Medulla oblongata (tissue), 1 donor: ENCODE measurements around the gene CYP4F3.
"Not testable (repeated sequence)": the region's sequence is repeated elsewhere in the genome, so short reads cannot be mapped to it uniquely, and the experiment has no call there.

Experiments used
- DNase-seq: peaks from one replicate; pipeline ENCODE4 v3.0.0-alpha.2; 2015; ENCODE audit errors: extremely low spot score

CYP4F3 gene

DNA sequence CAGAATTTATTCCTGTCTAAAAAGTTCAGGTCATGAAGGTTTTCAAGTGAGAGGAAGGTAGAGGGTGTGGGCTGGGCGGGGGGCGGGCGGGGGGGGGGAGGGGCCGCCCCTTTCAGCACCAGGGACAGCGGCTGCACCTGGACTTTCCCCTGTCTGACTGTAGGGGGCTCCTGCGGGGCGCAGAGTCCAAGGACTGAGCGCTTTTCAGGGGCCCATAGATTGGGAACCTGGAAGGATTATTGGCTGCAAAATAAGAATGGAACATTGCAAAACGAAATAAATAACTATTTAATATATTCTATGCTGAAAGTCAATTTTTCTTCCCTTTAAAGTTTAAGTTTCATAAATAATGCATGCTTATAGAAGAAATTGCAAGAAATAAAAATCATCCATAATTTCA is 8.9 kb upstream of the CYP4F3 start:
- no peak for DNase-seq

DNA sequence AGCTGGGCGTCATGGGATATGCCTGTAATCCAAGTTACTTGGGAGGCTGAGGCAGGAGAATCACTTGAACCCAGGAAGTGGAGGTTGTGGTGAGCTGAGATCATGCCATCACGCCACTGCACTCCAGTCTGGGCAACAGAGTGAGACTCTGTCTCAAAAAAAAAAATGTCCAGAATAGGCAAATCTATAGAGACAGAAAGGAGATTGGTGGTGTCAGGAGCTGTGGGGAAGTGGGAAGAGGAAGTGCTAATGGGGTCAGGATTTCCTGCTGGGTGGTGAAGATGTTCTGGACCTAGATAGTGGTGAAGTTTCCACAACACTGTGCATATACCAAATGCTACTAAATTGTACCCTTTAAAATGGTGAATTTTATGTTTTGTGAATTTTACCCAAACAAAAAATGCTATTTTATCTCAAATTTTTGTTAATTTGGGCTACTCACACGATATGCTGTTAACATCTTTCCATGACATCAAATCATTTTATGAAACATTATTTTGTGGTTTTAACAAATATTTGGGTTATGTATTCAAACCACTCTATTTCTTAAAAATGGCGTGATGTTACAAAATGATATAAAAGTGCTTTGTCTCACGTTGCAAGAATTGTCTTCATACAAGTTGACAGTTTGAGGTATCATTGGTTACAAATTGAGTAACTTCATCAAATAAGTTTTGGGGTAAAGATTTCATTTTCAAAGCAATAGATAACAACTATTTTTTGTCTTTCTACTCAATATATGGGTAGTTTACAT is 7.4 kb upstream of the CYP4F3 start:
- DNase-seq = peak; percentile 33

DNA sequence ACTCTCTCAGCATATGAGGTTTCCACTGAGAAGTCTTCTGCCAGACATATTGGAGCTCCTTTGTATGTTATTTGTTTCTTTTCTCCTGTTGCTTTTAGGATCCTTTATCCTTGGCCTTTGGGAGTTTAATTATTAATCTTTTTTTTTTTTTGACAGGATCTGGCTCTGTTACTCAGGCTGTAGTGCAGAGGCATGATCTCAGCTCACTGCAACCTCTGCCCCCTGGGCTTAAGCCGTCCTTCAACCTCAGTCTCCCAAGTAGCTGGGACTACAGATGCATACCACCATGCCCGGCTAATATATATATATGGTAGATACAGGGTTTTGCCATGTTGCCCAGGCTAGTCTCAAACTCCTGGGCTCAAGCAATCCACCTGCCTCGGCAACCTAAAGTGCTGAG is 6.6 kb upstream of the CYP4F3 start:
- no peak for DNase-seq

DNA sequence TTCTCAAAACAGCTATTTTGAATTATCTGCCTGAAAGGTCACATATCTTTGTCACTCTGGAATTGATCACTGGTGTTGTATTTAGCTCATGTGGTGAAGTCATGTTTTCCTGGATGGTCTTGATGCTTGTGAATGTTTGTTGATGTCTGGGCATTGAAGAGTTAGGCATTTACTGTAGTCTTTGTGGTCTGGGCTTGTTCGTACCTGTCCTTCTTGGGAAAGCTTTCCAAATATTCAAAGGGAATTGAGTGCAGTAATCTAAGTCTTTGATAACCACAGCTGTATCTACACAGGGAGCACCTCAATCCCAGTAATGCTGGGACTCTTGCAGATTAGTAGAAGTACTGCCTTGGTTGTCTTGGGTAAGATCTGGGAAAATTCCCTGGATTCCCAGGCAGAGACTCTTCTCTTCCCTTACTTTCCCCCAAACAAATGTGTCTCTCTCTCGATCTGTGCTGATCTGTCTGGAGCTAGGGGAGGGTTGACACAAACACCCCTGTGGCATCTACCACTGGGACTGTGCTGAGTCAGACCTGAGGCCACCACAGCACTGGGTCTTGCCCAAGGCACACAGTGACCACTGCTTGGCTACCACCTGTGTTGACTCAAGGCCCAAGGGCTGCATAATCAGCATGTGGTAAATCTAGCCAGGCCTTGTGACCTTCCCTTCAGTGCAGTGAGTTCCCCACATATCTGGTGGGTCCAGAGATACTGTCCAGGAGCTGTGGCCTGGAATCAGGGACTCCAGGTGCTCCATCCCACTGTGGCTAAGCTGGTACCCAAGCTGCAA is 5.5 kb upstream of the CYP4F3 start:
- DNase-seq = no peak

DNA sequence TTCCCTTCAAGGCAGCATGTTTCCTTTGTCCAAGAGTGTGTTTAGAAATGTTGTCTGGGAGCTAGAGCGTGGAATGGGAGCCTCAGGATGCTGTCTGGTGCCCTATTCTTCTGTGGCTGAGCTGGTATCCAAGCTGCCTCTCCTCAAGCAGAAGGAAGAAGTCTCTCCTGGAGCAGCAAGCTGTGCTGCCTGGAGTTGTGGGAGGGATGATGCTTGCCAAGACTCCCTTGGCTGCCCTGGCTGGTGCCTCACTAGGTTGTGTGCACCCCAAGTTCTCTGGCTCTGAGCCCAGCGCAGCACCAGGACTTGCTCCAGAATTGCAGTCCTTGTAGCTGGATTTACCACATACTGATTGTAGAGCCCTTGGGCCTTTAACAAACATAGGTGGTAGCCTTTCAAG is 4.7 kb upstream of the CYP4F3 start:
- peak; percentile 53 for DNase-seq

DNA sequence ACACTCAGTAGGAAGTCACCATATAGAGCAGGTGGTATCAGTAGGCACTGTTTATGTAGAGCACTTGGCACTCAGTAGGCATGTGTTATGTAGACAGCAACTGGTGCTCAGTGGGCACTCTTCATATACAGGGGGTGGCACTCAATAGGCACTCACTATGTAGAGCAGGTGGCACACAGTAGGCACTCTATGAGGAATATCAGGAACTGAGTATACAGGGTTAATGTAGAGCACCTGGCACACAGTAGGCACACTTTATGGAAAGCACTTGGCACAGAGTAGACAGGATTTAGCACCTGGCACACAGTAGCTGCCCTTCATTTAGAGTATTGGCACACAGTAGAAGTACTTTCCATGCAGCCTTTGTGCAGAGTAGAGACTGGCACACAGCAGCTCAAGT is 1.1 kb upstream of the CYP4F3 start:
- DNase-seq = no peak

DNA sequence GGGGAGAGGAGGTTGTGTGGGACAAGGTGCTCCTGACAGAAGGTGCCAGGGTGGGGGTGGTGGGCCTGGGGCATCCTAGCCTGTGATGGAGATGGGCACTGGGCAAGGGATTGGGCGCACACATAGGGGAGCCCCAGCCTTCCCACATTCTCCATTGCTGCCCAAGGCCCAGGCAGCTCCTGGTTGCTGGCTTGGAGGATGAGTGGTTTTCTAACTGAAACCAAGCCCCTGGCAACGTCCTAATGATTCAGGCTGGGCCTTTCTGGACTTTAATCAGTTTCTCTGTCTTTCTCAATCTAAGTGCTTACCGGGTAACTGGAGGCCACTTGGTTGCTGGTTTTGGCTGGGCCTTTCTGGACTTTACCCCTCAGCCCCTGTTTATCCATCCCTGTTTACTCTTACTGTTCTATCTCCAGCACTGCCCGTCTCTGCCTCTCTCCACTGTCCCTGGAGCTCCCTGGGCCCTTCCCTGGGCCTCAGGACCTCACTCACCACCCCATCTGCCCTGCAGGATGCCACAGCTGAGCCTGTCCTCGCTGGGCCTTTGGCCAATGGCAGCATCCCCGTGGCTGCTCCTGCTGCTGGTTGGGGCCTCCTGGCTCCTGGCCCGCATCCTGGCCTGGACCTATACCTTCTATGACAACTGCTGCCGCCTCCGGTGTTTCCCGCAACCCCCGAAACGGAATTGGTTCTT is 354 bp downstream of the CYP4F3 start:
- DNase-seq = no peak

DNA sequence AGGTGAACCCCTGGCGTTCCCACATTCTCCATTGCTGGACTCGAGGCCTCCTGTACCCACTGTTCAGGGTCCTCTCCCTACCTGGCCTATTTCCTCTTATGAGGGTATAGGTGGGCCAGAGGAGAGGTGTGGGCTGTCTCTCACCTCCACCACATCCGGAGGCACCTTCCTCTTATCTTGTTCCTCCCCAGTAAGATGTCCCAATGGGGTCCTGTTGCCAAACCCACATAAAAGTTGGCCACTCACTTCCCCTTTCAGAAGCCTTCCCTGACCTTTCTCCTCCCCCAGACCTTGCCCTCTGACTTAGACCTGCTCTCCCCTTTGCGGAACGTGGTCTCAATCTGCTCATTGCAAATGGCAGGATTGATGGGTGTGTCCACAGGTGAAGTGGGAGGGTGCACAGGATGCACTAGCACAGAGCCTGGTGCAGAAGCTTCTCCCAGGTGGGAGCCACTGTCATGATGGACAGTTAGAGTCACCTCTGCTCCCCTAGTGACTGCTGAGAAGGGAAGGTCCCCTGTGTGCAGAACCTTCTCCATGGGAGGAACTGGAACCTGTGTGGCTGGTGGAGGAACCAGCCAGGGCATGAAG is 1.3 kb downstream of the CYP4F3 start:
- DNase-seq = no peak

DNA sequence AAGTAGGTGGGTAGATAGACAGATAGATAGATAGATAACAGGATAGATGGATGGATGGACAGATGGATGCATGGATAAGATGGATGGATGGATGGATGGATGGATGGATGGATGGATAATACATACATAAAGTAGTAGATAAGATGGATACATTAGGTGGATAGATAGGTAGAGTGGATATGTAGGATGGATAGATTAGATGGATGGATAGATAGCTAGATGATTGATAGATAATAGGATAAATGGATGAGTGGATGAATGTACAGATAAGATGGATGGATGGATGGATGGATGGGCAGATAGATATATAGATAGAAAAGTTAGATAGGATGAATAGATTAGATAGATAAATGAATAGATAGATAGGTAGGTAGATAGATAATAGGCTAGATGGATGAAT is 2.1 kb downstream of the CYP4F3 start:
- DNase-seq = no peak

DNA sequence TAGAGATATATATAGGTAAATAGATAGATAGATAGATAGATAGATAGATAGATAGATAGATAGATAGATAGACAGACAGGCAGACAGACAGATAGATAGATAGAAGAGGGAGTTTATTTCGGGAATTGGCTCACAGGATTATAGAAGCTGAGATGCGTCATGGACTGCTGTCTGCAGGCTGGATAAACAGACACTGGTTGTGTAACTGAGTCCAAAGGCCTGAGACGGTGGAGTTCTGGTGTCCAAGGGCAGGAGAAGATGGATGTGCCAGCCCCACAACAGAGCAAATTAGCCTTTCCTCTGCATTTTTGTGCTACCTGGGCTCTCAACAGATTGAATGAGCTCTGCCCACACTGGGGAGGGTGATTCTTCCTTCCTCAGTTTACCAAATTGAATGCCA is 2.7 kb downstream of the CYP4F3 start:
- no peak for DNase-seq

DNA sequence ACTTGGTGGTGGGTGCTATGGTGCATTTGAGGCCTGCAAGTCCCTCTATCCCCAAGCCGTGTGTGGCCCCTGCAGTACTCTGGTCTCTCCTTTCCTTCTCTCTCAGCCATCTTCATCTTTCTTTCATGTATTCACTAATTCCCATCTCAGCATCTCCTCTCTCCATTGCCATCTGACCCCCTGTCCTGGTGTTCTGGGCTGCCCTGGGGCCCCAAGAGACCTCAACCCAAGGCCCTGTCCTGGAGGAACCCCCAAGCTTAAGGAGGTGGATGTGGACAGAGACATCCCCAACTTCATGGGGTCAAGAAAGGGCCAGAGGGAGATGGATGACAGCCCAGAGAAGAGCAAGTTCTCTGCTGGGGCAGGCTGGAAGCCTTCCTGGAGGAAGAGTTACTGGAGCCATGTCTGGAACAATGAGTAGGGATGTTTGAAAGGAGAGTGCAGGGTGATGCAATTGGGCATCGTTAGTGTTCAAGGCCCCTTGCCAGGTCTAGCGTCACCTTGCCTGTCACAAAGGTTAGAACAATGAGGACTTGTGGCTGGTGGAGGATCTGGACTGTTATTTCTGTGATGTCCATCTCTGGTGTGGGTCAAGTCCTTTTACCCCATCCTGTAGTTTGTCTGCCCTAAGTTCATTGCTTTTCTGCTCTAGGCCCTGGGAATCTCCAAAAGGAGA is 3.5 kb downstream of the CYP4F3 start:
- no peak for DNase-seq

DNA sequence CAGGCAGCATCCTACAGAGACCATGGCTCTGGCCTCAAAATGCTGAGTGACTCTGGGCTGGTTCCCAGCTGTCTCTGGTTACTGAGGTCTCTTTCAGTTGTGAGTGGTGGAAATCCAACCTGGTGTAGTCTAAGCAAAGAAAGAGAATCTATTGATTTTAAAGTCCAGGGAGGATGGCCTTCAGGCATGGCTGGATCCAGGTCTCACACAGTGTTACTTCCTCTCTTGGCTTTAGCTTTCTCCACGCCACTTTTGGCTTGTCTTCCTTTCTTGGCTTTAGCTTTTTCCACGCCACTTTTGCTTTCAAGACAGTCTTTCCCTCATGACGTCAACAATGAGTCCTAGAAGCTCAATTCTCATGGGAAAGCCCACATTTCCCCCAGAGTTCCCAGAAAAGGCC is 4.1 kb downstream of the CYP4F3 start:
- no peak for DNase-seq

DNA sequence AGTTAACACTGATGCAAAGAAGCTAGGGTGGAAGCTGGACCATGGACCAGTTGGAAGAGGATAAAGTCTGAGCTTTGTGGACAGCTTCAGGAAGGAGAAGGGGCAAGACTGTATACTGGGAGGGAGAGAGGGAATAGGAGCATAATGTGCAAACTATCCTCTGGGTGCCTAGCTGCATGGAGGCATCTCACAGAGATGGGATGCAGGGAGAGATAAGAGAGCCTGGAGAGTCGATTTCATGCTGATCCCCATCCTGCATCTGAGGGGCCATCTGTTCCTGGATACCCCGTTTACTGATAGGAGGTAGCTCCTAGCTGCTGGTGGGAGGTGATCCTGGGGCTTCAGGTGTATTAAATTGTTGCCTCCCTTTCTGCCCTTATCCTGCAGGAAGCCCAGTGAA is 8.8 kb downstream of the CYP4F3 start:
- DNase-seq = no peak

DNA sequence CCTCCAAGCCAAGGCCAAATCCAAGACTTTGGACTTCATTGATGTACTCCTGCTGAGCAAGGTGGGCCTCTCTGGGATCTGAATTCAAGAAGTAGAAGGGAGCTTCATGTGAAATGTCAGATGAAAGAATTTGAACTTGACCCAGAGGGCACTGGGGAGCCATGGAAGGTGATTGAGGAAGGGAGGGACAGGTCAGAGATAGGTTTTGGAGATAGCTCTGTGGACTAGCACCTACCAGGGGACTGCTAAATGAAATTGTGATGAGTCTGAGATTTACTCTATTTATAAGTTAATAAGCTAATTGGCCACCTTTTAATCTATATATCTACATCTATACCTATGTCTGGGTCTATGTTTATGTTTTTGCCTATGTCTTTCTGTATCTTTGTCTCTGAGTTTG is 9.4 kb downstream of the CYP4F3 start:
- DNase-seq = not testable (repeated sequence)

DNA sequence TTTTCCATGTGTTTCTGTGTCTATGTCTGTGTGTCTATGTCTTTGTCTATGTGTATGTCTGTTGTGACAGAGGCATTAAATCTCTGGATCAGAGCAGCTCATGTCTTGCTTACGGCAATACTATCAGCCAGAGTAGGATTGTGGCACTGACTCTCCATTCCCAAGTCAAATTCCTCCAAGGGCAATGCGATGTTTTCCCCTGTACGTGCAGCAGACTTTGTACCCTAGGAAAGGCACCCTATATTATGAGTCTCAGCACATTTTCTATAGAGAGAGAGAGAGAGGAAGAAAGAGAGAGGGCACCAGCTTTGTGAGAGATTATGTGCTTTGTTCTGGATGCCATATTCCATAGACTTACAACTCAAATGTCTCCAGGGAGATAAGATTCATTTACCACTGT is 11.1 kb downstream of the CYP4F3 start:
- no peak for DNase-seq

DNA sequence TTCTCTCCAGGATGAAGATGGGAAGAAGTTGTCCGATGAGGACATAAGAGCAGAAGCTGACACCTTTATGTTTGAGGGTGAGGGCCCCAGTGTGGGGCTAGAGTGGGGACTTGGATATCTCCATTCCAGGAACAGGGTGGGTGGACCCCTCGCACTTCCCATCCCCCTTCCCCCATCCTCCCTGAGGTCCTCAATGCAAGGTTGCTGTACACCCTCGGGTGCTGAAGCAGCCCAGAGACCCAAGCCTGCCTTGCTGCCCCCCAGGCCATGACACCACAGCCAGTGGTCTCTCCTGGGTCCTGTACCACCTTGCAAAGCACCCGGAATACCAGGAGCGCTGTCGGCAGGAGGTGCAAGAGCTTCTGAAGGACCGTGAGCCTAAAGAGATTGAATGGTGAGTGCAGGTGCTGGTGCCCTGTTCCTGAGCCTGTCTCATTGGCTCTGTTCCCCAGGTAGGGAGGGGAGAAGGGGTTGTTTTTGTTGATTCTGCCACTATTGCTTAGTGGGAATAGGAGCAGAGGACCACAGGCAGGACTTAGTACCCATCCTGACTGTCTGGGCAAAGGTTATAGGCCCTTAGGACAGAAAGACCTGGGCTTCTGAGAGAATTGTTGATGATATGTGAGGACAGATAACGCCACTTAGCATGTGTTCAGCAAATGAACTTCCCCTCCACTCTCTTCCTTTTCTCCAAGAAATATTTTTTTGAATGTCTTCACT is 12.0 kb downstream of the CYP4F3 start:
- no peak for DNase-seq

DNA sequence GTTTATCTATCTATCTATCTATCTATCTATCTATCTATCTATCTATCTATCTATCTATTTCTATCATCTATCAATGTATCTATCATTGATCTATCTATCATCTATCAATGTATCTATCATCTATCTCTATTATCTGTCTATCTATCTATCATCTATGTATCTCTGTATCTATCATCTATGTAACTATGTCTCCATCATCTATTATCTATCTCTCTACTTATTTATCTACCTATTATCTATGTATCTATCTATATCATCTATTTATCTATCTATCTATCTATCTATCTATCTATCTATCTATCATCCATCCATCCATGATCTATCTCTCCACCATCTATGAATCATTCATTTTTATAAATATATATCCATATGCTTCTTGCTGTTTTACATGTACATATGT is 15.8 kb downstream of the CYP4F3 start:
- DNase-seq = no peak

DNA sequence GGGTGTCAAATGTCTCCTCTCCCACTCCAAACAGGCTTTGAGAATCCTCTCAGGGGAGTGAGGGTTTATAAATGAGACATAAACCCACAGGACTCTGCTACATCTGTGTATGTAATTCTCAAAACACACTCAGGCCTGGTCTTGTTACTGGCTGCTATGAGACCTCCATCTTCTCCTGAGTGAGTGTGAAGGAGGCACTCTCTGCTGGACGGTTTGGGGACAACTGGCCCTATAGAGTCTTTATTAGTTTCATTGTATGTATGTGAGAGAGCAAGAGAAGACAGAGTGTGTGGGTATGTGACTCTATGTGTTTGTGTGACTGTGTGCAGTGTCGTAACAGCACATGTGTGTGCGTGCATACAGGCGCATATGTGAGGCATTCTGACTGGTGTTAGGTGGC is 22.6 kb downstream of the CYP4F3 start:
- DNase-seq = no peak

DNA sequence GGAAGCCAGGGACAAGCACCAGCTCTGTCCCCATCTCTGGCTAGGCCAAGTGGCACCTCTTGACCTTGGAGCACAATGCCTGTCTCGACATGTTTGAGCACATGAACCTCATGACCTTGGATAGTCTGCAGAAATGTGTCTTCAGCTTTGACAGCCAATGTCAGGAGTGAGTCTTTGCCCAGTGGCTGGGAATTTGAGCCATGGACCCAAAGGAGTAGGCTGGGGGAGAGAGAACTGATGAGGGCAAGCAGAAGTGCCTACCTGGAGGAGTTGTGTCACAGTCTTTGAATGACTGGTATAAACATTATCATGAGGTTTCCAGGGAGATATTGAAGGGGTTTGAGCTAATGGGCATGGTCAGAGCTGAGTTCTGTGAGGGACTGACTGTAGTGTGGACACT is 25.5 kb downstream of the CYP4F3 start:
- DNase-seq = no peak

DNA sequence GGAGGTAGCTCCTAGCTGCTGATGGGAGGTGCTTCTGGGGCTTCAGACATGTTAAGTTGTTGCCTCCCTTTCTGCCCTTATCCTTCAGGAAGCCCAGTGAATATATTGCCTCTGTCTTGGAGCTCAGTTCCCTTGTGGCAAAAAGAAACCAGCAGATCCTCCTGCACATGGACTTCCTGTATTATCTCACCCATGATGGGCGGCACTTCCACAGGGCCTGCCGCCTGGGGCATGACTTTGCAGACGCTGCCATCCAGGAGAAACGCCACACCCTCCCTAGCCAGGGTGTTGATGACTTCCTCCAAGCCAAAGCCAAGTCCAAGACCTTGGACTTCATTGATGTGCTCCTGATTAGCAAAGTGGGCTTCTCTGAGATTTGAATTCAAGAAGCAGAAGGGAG is 26.2 kb downstream of the CYP4F3 start:
- DNase-seq = no peak

DNA sequence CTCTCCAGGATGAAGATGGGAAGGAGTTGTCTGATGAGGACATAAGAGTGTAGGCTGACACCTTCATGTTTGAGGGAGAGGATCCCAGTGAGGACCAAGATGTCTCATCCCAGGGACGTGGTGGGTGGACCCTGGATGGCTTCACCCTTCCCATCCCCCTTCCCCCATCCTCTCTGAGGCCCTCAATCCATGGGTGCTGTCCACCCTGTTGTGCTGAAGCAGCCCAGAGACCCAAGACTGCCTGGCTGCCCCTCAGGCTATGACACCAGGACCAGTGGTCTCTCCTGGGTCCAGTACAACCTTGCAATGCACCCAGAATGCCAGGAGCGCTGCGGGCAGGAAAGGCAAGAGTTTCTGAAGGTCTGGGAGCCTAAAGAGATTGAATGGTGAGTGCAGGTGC is 28.7 kb downstream of the CYP4F3 start:
- no peak for DNase-seq
